IPS-18c (cell line): ENCODE measurements around the gene SAMD3.
"Not testable (repeated sequence)": the region's sequence is repeated elsewhere in the genome, so short reads cannot be mapped to it uniquely, and the experiment has no call there.

Source experiments
- H3K4me3 ChIP-seq: 2 replicates; pipeline ENCODE4 v1.7.0; 2013; ENCODE audit warnings: low read depth, mild to moderate bottlenecking, low read length, moderate library complexity; ENCODE audit not compliant: insufficient read depth
- H3K9me3 ChIP-seq: one replicate; pipeline ENCODE4 v1.6.1; 2013; ENCODE audit warnings: mild to moderate bottlenecking, low read length, moderate library complexity; ENCODE audit not compliant: control insufficient read depth, insufficient read depth

SAMD3 gene

DNA sequence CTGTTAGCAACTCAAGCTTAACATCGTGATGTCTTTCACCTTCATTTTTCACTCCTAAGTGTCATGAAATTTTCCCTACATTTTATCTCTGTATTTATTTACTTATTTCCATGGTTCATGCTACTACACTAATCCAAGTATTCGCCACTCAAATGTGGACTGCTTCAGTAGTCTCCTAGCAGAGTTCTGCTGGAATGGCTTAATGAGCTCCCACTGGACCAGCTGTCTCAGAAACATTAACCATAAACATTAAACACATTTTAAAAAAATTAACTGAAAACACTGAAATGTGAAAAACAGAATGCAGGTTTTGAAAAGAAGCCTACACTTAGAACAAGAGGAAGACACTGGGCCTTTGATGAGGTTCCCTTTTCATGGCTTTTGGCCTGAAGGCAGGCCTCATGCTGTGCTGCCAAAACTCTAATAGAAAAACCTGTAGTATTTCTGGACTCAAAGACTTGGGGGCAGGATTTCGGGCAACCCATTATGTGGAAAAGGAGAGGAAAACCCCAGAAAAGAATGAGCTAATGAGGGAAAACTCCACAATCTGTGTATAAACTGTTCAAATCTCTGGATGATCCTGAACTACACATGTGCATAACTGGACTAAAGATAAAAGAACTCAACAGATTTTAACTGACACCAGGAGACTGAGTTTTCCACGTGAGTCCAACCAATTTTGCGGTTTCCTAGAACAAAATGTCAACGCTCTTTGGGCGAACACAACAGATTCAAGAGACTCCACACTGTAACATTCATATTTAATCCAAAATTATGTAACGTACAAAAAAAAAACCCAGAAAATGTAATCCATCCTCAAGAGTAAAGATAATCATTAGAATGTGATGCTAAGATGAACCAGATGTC is 33.0 kb downstream of the SAMD3 start:
- no peak overlapping the region for H3K4me3 ChIP-seq
- peaks cover 2% of the 10 kb centered on the region for H3K9me3 ChIP-seq

DNA sequence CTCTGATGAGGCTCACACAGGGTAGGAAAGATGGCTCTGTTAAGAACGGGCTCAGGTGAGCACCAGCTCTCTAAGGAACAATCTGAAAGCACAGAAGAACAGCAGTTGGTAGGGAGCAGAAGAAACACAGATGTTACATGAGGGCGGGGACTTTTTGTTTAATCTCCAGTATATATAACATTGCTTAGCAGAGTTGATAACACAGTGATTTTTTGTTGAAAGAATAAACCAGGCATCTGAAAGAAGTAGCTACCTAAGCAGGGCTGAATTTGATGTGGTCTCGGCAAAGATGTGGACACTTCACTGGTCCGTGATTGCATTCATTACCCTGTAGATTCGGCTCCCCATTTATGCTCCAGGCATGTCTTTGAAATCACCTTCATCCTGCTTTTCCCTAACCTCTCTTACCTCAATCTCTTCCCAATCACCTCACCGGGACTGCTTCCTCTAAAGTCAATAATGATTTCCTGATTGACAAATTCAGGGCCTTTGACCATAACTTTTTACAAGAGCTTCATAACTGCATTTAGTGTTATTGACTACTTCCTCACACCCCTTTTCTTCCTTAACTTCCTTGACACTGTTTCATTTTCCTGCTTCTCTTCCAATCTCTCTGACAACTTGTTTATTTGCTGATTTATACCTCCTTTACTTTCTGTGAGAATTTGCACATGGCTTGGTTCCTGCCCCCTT is 34.4 kb downstream of the SAMD3 start:
- Histone ChIP-seq H3K4me3 (no peak overlapping the region), H3K9me3 (peaks cover 2% of the 10 kb centered on the region)

DNA sequence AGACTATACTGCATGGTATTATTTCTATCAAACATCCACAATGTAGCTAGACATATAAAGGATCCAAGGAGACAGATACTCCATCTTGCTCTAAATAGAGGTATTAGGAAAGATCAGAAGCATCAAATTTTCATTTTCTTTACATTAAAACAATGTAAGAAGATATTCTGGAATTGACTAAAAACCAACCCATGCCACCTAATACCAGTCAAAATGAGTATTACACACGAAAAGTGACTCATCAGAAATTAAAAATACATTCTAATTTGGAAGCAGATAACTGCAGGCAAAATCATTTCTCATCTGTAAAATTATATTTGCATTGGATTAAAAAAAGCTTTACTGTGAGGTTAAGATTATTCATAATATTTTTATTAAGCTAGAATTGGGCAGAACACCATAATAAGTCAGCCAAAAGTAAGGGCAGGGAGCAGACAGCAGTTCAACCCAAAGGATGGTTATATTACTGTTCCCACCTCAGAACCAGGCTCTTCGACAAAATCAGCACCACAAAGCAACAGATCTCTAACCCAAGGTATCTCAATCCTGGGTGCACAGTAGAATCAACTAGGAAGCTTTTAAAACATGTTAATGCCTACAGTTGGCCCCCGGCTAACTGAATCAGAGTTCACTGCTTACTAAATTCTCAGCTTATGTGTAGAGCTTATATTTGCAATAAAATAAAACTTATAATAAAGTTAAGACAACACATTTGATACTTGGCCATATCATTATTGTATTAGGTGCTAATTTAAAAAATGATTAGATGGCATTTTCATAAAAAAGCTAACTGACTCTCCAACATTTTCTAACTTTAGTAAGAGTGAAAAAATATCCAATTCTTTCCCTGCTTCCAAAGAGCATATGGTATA is 35.2 kb downstream of the SAMD3 start:
- H3K9me3 ChIP-seq, result no peaks in the 10 kb centered on the region
- H3K4me3 ChIP-seq, result no peak overlapping the region

DNA sequence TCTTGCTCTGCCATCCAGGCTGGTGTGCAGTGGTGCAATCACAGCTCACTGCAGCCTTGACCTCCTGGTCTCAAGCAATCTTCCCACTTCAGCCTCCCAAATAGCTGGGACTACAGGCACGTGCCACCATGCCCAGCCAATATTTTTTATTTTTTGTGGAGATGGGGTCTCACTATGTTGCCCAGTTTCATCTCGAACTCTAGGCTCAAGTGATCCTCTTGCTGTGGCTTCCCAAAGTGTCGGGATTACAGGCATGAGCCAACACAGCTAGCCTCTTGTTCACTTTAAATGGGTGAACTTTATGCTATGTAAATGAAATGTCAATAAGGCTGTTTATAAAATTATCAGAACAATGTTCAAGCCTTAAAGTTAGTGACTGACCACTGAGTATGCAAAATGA is 37.1 kb downstream of the SAMD3 start:
- H3K9me3 ChIP-seq, result no peaks in the 10 kb centered on the region
- H3K4me3 ChIP-seq, result no peak overlapping the region

DNA sequence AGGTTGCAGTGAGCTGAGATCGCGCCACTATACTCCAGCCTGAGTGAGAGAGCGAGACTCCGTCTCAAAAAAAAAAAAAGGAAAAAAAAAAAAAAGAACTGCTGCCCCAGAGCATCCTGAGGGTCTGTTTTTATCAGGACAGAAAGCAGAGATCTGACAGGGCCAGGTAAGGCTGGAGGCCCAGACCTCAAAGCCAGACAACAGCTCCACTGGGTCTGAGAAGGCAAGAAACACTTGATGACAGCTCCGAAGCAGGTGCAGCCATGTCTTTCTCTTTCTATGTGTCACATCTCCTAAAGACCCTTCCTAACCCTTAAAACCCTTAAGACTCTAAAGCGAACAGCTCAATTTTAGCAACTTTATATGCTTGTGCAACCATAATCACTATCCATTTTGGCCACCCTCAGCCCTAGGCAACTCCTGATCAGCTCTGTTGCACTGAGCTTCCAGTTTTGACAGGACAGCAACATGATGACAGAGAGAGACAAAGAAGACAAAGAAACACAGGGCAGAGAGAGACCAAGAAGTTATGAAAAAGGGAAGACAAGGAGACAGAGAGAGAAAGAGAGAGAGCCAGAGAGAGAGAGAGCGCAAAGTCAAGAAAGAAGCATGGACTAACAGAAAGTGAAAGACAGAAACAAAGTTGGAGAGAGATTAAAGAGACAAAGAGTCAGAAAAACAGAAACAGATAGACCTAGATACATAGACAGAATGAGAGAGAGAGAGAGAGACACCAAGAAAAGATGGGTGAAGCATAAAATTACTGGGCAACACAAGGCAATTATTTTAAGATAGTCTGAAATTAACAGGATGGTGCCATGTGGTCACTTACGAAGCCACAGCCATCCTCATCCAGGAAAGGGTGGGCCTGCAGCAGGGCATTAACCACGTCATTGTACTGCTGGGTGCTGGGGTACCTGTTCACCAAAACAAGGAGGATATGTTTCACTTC is 39.2 kb downstream of the SAMD3 start:
- Histone ChIP-seq H3K9me3 (no peaks in the 10 kb centered on the region), H3K4me3 (no peak overlapping the region)

DNA sequence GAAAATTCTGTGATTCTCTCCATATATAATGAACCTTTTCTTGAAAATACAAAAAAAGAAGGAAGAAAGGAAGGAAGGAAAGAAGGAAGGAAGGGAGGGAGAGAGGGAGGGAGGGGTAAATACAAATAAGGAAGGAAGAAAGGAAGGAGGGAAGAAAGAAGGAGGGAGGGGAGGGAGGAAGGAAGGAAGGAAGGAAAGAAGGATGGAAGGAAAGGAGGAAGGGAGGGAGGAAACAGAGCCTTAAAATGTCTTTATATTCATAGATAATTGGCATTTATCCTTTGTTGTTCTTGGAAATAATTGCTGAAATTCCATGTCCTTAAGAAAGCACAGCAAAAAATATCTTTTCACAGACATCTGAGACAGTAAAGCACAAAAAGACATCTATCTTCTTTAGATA is 40.3 kb downstream of the SAMD3 start:
- Histone ChIP-seq H3K4me3 (no peak overlapping the region), H3K9me3 (no peaks in the 10 kb centered on the region)

DNA sequence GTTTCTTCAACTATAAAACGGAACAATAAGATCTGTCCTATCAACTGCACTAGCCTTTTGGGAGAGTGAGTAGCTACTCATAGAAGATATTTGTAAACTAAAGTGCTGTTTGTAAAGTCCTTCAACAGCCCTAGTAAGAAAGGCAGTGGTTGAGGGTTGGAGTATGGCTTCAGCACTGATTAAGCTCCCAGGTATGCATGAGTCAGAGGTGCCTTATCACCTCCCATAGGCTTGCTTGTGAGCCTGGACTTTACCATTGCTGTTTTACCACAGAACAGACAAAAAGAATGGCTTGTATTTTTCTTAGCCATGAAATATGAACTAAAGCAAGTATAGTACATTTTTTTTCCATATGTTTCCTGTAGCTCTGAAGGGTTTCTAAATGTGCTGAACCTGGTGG is 44.1 kb downstream of the SAMD3 start:
- Histone ChIP-seq H3K9me3 (no peaks in the 10 kb centered on the region), H3K4me3 (no peak overlapping the region)

DNA sequence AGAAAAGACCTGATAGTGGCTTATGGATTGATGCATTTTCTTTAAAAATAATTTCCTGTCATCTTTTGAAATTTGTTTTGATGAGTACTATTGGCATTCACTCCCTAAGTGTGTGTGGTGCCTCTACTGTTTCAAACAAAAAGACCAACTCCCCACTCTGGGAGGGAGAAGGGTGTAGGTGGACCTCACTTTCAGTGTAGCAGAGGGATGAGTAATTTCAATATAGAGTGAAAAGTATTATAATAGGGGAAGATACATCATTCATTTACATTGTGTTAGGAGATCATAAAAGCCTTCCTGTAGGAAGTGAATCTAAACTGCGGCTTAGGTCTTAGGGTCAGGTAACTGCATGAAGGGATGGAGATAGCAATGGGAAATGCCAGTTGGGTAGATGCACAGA is 46.4 kb downstream of the SAMD3 start:
- H3K9me3 ChIP-seq, result no peaks in the 10 kb centered on the region
- no peak overlapping the region for H3K4me3 ChIP-seq

DNA sequence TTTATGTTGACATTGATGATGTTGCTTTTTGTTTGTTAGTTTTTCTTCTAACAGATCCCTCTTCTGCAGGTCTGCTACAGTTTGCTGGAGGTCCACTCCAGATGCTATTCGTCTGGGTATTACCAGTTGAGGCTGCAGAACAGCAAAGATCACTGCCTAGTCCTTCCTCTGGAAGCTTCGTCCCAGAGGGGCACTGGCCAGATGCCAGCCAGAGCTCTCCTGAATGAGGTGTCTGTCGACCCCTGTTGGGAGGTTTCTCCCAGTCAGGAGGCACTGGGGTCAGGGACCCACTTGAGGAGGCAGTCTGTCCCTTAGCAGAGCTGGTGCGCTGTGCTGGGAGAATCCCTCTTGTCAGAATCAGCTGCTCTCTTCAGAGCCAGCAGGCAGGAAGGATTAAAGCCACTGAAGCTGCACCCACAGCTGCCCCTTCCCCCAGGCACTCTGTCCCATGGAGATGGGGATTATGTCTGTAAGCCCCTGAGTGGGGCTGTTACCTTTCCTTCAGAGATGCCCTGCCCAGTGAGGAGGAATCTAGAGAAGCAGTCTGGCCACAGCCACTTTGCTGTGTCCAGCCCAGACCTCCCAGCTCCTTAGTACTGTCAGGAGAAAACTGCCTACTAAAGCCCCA is 49.3 kb downstream of the SAMD3 start:
- H3K4me3 ChIP-seq, H3K9me3 ChIP-seq: not testable (repeated sequence)

DNA sequence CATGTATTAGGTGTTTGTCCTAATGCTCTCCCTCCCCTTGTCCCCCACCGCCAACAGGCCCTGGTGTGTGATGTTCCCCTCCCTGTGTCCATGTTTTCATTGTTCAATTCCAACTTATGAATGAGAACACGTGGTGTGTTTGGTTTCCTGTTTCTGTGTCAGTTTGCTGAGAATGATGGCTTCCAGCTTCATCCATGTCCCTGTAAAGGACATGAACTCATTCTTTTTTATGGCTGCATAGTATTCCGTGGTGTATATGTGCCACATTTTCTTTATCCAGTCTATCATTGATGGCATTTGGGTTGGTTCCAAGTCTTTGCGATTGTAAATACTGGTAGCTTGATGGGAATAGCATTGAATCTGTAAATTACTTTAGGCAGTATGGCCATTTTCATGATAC is 52.6 kb downstream of the SAMD3 start:
- H3K9me3 ChIP-seq, H3K4me3 ChIP-seq: not testable (repeated sequence)

DNA sequence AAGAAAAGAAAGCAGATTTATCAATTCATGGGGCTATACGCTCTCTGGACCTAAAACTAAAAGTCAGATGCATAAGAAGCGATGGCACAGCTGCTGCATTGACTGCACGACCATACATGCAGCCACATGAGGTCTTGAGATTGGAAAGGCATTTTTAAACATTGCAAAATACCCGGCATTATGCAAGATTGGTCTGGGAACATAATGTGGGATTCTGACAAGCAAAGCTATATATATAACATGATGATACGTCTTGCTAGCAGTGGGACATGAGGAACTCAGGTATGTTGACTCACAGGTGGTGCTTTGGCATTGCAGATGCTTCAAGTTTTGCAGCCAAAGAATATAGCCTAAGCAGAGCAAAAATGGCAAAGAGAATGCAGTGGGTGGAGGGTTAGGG is 55.1 kb downstream of the SAMD3 start:
- Histone ChIP-seq H3K4me3 (no peak overlapping the region), H3K9me3 (no peaks in the 10 kb centered on the region)

DNA sequence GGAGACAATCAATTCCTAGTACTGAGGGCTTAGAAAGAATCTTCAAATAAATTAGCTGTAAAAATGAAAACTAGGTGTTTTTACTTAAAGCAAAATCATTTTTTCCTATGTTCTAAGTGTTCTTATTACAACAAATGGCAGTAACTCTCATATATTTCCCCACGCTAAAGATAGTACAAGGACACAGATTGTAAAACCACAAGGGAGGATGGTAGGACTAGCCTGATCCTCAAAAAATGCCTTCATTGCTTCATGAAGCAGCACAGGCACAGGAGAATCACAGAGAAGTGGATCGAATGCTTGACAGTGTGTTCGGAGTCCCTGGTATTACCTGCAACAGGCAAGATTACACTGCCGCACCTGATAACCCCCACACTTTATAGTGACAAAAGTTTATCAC is 58.5 kb downstream of the SAMD3 start:
- no peaks in the 10 kb centered on the region for H3K9me3 ChIP-seq
- H3K4me3 ChIP-seq, result no peak overlapping the region

DNA sequence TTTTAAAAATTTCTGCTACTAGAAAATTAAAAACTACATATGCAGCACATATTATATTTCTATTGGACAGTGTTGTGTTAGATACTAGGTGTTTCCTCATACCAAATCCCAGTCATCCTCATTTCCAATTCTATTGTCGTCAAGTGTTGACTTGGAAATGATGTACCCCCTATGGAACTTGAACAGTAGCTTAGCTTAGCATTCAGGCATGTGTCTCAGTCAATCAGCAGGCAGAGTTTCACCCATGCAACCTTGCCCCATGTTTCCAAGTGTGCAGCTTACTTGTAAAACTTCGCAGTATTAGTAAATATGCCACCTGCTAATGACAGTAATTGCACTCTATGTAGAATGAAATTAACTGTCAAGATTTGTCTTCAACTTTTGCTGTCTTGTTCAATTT is 59.5 kb downstream of the SAMD3 start:
- H3K4me3 ChIP-seq, result no peak overlapping the region

DNA sequence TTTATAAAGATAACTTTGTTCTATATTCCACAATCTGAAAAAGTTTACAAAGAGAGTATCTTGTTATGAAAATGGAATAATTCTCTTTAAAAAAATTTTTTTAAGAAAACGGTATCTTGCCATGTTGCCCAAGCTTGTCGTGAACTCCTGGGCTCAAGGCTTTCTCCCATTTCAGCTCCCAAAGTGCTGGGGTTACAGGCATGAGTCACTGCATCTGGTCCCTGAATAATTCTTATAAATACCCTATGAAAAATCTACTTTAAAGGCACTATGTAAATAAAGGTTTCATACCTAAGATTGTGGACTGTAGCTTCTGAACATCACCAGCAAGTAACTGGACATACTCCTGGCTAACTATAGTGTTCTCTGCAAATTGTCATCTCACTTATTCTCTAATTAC is 60.3 kb downstream of the SAMD3 start:
- no peaks in the 10 kb centered on the region for H3K9me3 ChIP-seq
- H3K4me3 ChIP-seq, result no peak overlapping the region

More for the DNA sequence above, 59.5 kb downstream of the SAMD3 start:
- no peaks in the 10 kb centered on the region for H3K9me3 ChIP-seq

DNA sequence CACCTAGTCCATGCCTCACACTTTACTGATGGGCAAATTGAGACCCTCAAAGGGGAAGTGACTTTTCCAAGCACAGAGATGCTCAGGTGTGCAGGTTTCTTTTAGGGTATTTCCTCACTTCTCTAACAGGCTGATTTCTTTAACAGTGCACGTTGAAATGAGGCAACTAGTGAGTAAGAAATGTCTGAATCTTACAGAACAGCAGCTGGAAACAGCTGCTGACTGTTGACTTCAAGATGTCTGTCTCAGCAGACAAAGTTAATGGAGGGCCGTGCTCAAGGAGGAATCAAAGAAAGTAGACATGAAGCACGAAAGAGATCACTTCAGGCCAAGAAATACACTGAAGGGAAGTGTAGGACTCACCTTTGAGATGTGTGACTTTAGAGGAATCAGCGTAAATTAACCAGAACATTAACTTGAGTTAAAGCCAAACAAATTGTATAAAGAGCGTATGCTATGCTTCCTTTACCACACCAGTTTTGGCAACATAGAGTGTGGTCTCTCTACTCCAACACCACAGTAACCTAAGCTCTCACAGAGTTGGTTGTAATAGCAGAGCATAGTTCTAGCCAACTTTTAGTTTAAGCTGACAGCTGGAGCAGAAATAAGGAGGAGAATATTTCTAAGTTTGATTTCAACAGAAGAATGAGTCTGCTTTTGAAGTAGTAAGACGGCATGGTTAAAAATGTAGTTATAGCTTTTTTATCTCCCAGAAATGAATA is 60.9 kb downstream of the SAMD3 start:
- H3K9me3 ChIP-seq, result no peaks in the 10 kb centered on the region

DNA sequence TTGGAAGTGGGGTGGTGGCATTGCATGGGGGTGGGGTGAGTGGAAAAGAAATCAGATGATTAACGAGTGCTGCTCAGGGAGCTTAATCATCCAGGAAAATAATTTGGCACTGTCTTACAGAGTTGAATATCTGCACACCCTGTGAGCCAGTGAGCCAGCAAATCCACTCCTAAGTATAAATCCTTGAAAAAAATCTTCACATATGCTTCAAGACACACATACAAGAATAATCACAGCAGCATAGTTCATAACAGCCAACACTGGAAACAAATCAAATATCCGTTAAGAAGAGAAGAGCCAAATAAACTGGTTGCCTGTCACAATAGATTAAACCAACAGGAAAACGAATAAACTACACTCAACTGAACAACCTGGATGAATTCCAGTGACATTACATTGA is 62.8 kb downstream of the SAMD3 start:
- H3K9me3 ChIP-seq, result no peaks in the 10 kb centered on the region

More for the DNA sequence above, 60.9 kb downstream of the SAMD3 start:
- H3K4me3 ChIP-seq, result no peak overlapping the region

More for the DNA sequence above, 62.8 kb downstream of the SAMD3 start:
- H3K4me3 ChIP-seq, result no peak overlapping the region
